ENCODE results near the gene SLC2A13. TPM values are rescaled to one million over a fixed set of nuclear protein-coding genes. Genes with fewer than 3 reads are reported as not detected.

The SLC2A13 gene
- total and polyA plus RNA-seq, 10 of the 15 experiments (the other 5 are each of a cell fraction or from before 2014, with no cell fraction given): 0.05 to 3.7 (median 0.25) TPM

DNA sequence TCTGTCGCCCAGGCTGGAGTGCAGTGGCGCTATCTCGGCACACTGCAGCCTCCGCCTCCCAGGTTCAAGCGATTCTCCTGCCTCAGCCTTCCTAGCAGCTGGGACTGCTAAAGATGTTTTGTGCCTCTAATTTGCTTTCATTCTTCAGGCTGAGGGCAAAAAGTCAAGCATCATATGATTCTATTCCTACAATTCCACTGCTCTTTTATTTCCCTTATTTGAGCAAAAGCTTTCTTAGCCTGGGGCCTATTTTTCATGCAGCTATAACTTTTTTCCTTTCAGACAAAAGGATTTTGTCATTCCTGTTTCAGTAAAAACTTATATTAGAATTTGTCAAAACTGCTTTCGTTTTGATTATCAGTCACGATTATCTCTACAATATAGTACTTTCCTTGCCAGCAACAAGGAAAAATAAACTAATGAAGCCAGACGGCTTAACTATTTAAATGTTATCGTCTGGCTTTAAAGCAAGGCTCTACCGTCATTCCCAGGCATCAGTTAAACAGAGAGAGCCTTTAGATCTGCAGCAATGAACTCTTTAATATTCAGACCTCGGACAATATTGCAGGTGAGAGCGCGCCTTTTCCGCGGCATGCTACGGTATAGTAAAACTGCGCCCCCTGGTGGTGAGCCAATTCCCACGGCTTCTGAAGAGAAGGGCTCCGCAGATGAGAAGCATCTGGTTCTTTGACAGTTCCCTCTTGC lies 1.4 kb upstream of the SLC2A13 start:
- SMC1A ChIA-PET (ENCODE audit: uncharacterized antibody, unreplicated experiment): interaction anchor here (0.6 to 4.8 kb wide), 24 partner anchors 10 to 218 kb away, joined by 3 to 76 read pairs (median 4); no protein-coding TSS in a partner anchor
- POLR2A ChIA-PET: no interaction called here
- Histone ChIP-seq H4K20me1 (ENCODE audit: control insufficient read depth, insufficient read depth) (no peaks in the 10 kb centered on the region), H3K27ac (ENCODE audit: control insufficient read depth, insufficient read depth) (no peak overlapping the region), H3K36me3 (ENCODE audit: control insufficient read depth in 2 of 2, insufficient read depth in 2 of 2, low read length in 1 of 2) (no peaks in the 10 kb centered on the region), H3K9me3 (replicated peaks; ENCODE audit: control insufficient read depth, insufficient read depth, low read length) (no peaks in the 10 kb centered on the region; the same call in 2 of the 3 replicates), H2AFZ (ENCODE audit: control insufficient read depth, low read depth, low read length) (peak overlapping the region; percentile 5; the same call in 1 of the 2 replicates), H3K4me3 (peak overlapping the region; percentile 33), H3K79me2 (ENCODE audit: control insufficient read depth, insufficient read depth, low read length) (no peaks in the 10 kb centered on the region), H3K4me2 (ENCODE audit: control insufficient read depth, insufficient read depth) (peak overlapping the region; percentile 75), H3K4me1 (ENCODE audit: control insufficient read depth, insufficient read depth, low read length) (peaks cover 11% of the 10 kb centered on the region), H3K27me3 (replicated peaks in 1 of 2; ENCODE audit: control insufficient read depth in 2 of 2, insufficient read depth in 2 of 2, low read length in 1 of 2) (peaks cover 0 to 13% of the 10 kb centered on the region in 2 experiments; a peak in 2 of 4 replicates), H3K9ac (ENCODE audit: control insufficient read depth, insufficient read depth, low read length) (no peak overlapping the region)
- in situ Hi-C loops (cut with MboI) (loop anchor here (5.0 to 25.0 kb wide), 2 partner anchors 95 to 495 kb away; partner anchors contain the start of gene ABCD2), intact Hi-C loops (cut with micrococcal nuclease; ENCODE audit: unreplicated experiment) (loop anchor here (1.0 to 2.0 kb wide), 3 partner anchors 20 to 342 kb away; no protein-coding TSS in a partner anchor)
- no TSS peak for BruUV-seq (replicated peaks)
- FAIRE-seq (peak; percentile 95), ATAC-seq (peak; percentile 64), DNase-seq (ENCODE audit: low read depth, low spot score) (peak; percentile 42)
- 6% methylated on average over 19 of the region's 19 CpGs for WGBS (ENCODE audit: insufficient coverage, insufficient replicate concordance, low lambda C conversion rate, missing lambda C conversion rate)
- CTCF ChIA-PET: interaction anchor here (0.6 to 7.1 kb wide), 33 partner anchors 10 to 740 kb away, joined by 3 to 103 read pairs (median 4); no protein-coding TSS in a partner anchor
- RAD21 ChIA-PET (ENCODE audit: unreplicated experiment): interaction anchor here (0.5 to 7.8 kb wide), 10 partner anchors 10 to 1017 kb away, joined by 3 to 76 read pairs (median 6); no protein-coding TSS in a partner anchor
- TF ChIP-seq CHD4 (IDR thresholded peaks at IDR 0.05): no peak
- peak; percentile 69; the same call in 1 of the 2 replicates for TF ChIP-seq CBX5 (IDR thresholded peaks at IDR 0.05; ENCODE audit: low read depth)
- no peak for TF ChIP-seq STAT3 (IDR thresholded peaks at IDR 0.05; ENCODE audit: low read depth, low read length)
- TF ChIP-seq SREBF1 (IDR thresholded peaks at IDR 0.05; ENCODE audit: low read length): no peak
- TF ChIP-seq, protein P1, sequence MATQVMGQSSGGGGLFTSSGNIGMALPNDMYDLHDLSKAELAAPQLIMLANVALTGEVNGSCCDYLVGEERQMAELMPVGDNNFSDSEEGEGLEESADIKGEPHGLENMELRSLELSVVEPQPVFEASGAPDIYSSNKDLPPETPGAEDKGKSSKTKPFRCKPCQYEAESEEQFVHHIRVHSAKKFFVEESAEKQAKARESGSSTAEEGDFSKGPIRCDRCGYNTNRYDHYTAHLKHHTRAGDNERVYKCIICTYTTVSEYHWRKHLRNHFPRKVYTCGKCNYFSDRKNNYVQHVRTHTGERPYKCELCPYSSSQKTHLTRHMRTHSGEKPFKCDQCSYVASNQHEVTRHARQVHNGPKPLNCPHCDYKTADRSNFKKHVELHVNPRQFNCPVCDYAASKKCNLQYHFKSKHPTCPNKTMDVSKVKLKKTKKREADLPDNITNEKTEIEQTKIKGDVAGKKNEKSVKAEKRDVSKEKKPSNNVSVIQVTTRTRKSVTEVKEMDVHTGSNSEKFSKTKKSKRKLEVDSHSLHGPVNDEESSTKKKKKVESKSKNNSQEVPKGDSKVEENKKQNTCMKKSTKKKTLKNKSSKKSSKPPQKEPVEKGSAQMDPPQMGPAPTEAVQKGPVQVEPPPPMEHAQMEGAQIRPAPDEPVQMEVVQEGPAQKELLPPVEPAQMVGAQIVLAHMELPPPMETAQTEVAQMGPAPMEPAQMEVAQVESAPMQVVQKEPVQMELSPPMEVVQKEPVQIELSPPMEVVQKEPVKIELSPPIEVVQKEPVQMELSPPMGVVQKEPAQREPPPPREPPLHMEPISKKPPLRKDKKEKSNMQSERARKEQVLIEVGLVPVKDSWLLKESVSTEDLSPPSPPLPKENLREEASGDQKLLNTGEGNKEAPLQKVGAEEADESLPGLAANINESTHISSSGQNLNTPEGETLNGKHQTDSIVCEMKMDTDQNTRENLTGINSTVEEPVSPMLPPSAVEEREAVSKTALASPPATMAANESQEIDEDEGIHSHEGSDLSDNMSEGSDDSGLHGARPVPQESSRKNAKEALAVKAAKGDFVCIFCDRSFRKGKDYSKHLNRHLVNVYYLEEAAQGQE (IDR thresholded peaks at IDR 0.05; ENCODE audit: low read depth, low read length): no peak
- no peak for TF ChIP-seq IKZF2 (IDR thresholded peaks at IDR 0.05)
- 0 out of 2 replicates have a peak, but pooled peaks have one; percentile 18 for TF ChIP-seq ZNF24 (IDR thresholded peaks at IDR 0.05)
- TF ChIP-seq HDGF (IDR thresholded peaks at IDR 0.05): no peak
- no peak for TF ChIP-seq PAX5 (IDR thresholded peaks at IDR 0.05; ENCODE audit: borderline replicate concordance, low read depth, low read length)
- no peak for TF ChIP-seq SREBF2 (IDR thresholded peaks at IDR 0.05; ENCODE audit: low read length)
- 0 out of 2 replicates have a peak, but pooled peaks have one; percentile 56 for TF ChIP-seq SMARCA5 (IDR thresholded peaks at IDR 0.05)
- no peak for TF ChIP-seq KLF5 (IDR thresholded peaks at IDR 0.05; ENCODE audit: partially characterized antibody)
- no peak for TF ChIP-seq KDM1A (IDR thresholded peaks at IDR 0.05; ENCODE audit: borderline replicate concordance)
- TF ChIP-seq SMAD5 (IDR thresholded peaks at IDR 0.05; ENCODE audit: low read depth): no peak
- TF ChIP-seq SPI1 (IDR thresholded peaks at IDR 0.05; ENCODE audit: borderline replicate concordance, insufficient read depth, low read depth, low read length): no peak
- peak; percentile 32; the same call in 1 of the 2 replicates for TF ChIP-seq RUNX3 (IDR thresholded peaks at IDR 0.05; ENCODE audit: low read length)
- TF ChIP-seq SIN3A (IDR thresholded peaks at IDR 0.05; ENCODE audit: low read depth, low read length): no peak
- no peak for TF ChIP-seq NBN (IDR thresholded peaks at IDR 0.05)
- 0 out of 2 replicates have a peak, but pooled peaks have one; percentile 24 for TF ChIP-seq BMI1 (IDR thresholded peaks at IDR 0.05; ENCODE audit: borderline replicate concordance)
- TF ChIP-seq, protein P2, sequence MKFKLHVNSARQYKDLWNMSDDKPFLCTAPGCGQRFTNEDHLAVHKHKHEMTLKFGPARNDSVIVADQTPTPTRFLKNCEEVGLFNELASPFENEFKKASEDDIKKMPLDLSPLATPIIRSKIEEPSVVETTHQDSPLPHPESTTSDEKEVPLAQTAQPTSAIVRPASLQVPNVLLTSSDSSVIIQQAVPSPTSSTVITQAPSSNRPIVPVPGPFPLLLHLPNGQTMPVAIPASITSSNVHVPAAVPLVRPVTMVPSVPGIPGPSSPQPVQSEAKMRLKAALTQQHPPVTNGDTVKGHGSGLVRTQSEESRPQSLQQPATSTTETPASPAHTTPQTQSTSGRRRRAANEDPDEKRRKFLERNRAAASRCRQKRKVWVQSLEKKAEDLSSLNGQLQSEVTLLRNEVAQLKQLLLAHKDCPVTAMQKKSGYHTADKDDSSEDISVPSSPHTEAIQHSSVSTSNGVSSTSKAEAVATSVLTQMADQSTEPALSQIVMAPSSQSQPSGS (IDR thresholded peaks at IDR 0.05; ENCODE audit: low read length): no peak
- TF ChIP-seq IRF4 (IDR thresholded peaks at IDR 0.05; ENCODE audit: low read depth, low read length): no peak
- no peak for TF ChIP-seq IKZF1 (conservative IDR thresholded peaks at IDR 0.05)
- TF ChIP-seq TCF7 (IDR thresholded peaks at IDR 0.05; ENCODE audit: borderline replicate concordance): 0 out of 2 replicates have a peak, but pooled peaks have one; percentile 25

Data from GM12878 (cell line).